GM19240 (cell line): Measurements from ENCODE around the gene EP400.

Source experiments
- DNase-seq: peaks from one replicate; pipeline ENCODE4 v3.0.0; 2011; ENCODE audit warnings: low spot score; ENCODE audit not compliant: insufficient read length

The EP400 gene

DNA sequence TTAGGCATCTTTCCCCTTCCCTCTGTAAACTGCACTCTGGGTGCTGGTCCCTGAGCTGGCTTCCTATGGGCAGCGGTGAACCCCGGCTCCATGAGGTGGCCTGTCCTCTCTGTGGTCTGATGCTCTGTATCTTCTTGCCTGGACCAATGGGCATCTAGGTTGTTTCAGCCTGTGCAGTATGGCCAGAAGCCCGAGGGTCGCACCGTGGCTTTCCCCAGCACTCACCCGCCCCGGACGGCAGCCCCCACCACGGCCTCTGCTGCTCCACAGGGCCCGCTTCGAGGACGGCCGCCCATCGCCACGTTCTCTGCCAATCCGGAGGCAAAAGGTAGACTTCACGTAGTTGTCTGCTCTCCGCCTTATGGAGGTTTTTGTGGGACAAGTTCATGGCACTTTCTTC lies 70.1 kb downstream of the EP400 start:
- DNase-seq: no peak

GRCh38 chr12:132020292-132020691 lies 70.5 kb downstream of the EP400 start:
- no peak for DNase-seq

GRCh38 chr12:132021031-132021871 lies 71.5 kb downstream of the EP400 start:
- no peak for DNase-seq

GRCh38 chr12:132021965-132022364 lies 72.2 kb downstream of the EP400 start:
- no peak for DNase-seq

DNA sequence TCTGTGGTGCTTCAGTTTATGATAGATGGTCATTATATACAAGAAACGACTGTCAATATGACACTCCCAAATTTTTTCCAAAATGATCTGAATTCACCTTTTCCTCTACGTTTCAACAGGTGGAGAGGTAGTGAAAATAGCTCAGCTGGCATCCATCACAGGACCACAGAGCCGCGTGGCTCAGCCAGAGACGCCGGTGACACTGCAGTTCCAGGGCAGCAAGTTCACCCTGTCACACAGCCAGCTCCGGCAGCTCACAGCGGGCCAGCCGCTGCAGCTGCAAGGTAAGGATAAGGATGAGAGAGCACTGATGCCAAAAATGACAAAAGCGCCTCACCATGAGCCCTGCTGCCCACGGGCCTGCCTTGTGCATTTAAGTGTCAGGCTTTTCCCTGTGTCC lies 73.9 kb downstream of the EP400 start:
- no peak for DNase-seq

- no peak for DNase-seq
Measured at GRCh38 chr12:132024758-132025157, 75.0 kb downstream of the EP400 start.

DNA sequence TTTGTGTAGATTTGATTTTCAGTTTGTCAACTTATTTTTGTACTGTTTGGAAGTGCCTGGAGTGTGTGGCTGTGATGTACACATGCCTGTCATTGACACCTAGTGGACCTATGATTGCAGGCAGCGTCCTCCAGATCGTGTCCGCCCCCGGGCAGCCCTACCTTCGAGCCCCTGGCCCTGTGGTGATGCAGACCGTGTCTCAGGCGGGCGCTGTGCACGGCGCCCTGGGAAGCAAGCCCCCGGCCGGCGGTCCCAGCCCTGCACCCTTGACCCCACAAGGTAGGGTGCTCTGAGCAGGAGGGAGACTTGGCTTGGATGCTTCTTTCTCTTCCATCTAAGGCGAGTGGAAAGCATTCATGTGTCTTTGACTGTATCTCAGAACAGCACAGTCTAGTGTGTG lies 75.8 kb downstream of the EP400 start:
- DNase-seq: no peak

DNA sequence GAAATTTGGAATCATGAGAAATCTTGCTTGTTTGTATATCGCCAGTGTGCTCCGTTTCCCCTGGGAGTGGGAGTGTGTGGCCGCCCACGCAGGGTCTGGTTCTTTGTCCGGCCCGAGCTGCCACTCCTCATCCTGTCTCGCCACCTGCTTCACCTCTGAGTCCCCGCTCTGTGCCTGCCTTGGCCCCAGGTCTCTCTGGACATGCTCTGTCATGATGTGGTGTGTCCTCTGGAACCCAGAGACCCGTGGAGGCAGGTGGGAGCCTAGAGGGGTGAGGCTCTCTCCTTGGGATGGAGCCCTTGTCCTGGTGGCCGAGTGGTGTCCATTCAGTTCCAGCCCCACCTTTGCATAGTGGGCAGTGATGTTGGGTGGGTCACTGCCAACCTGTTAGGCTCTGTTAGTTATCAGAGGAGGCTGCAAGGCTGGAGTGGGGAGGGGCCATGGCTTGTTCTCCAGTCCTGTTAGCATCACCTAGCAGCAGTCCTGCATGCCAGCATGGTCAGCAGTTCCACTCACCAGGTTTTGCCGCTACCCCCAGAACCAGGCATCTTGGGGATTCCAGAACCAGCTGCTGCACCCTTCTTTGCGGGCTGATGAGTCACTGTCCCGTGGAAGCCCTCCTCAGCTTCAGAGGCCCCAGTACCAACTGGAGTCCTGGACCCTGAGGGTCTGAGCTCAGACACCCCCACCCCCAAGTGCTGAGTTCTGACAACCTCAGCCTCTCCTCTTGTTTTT lies 76.5 kb downstream of the EP400 start:
- no peak for DNase-seq

DNA sequence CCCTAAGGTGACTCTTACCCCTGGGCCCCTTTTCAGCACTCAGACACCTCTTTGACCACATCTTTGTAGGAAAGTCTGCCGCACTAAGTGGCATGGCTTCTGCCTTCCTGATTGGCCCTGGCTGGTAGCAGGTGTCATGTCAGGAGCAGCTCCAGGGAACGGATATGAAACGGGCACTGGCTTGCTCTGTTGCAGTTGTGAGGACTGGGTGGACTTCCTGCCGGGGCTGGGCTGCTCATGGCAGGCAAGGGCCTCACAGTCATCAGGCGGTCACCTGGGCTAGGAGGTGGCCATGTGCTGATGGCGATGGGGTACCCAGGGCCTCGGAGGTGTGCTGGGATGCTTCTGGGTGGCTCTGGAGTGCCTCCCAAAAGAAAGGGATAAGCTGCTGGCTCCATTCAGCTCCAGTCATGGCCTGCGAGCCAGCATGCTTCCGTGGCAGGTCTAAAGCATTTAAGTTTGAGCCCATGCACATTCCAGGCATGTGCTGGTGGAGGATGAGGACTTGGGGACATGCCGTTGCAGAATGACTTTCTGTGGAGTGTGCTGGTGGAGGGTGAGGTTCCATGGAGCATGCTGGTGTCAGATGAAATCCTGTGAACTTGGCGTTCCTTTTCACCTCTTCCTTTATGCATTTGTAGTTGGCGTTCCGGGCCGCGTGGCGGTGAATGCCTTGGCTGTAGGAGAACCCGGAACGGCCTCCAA lies 77.2 kb downstream of the EP400 start:
- DNase-seq: no peak

DNA sequence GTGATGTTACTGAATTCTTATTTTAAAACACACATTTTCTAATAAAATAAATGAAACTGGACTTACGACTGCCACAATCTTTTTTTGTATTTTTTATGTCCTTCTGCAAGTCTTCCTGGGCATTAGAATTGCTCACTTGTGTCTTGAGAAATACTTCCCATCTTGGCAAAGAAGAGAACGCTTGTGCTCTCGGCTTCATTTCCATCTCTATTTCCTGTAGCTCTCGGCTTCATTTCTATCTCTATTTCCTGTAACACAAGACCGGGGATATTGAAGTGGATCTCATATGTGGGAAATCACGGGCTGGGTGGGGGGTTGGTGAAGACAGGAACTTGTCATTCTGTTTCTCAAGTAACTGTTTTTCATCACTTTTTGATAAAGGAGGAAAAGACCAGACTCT lies 77.9 kb downstream of the EP400 start:
- DNase-seq: no peak

GRCh38 chr12:132028111-132028510 lies 78.4 kb downstream of the EP400 start:
- no peak for DNase-seq

DNA sequence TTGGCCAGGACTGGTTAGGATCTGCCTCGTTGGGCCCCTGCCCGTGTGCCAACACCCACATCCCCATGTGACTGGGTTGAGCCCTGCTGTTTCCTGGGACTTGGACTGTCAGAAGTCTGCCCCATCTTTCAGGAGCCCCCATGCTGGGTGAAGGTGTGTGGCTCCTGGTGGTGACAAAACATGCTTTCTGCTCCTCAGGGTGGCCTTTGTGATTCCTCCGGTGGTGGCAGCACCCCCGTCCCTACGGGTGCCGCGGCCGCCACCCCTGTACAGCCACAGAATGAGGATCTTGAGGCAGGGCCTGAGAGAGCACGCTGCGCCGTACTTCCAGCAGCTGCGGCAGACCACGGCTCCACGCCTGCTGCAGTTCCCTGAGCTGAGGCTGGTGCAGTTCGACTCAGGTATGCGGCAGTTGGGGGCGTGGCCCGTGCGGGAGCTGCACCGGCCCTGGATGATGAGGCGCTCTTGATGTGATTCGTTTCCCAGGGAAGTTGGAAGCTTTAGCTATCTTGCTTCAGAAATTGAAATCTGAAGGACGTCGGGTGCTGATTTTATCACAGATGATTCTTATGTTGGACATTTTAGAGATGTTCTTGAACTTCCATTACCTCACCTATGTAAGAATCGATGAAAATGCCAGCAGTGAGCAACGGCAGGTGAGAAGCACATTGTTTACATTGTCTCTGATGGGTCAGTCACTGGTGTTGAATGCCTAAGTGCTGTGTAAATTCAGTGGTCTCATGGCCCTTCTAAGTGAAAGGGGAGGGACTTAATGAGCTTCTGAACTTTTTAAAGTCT lies 80.0 kb downstream of the EP400 start:
- DNase-seq: no peak

DNA sequence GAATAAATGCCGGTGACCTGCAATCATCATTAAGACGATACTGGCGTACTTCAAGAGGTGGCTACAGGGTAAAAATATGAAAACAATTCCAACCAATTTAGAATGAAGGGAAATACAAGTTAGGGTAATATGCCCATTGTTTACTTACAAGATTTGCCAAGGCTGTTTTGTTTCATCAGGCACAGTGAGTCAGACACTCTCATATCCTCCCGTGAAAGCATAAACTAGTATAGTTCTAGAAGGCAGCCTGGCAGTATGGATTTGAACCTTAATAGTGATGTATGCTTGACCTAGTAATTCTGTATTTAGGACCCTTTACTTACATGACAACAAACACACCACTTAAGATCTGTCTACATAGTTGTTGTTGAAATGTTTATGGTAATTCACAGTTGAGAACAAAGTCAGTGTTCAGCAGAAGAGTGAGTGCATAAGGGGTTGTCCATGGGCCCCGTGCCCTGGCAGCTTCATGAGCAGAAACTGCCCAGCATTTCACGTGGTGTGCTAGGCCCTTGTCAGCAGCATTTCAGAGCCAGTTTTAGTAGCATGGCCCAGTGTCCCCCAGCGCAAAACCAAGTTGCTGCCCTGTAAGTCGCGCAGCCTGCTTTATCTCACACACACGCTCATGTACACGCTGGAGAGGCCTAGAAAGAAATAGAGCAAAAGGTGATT lies 80.8 kb downstream of the EP400 start:
- DNase-seq: no peak

- DNase-seq: no peak
Measured at GRCh38 chr12:132033627-132034026, 83.9 kb downstream of the EP400 start.

- DNase-seq: no peak
Measured at GRCh38 chr12:132036063-132036683, 86.4 kb downstream of the EP400 start.

GRCh38 chr12:132040906-132041606 lies 91.3 kb downstream of the EP400 start:
- DNase-seq: no peak

- DNase-seq: no peak
Measured at GRCh38 chr12:132043216-132043615, 93.5 kb downstream of the EP400 start.

- no peak for DNase-seq
Measured at GRCh38 chr12:132043770-132044467, 94.2 kb downstream of the EP400 start.
